BE2C (cell line): ENCODE results near the gene IER3.

Source experiments
- DNase-seq: peaks from one replicate; pipeline ENCODE4 v3.0.0-alpha.2; 2020
- H3K27me3 ChIP-seq: fragments of 250-450 bp; sonication (Bioruptor Pico); 2 replicates; pipeline ENCODE4 v1.5.1; 2020; ENCODE audit warnings: mild to moderate bottlenecking
- H3K36me3 ChIP-seq: fragments of 250-450 bp; sonication (Bioruptor Pico); 2 replicates; pipeline ENCODE4 v1.5.1; 2020; ENCODE audit warnings: mild to moderate bottlenecking
- H3K4me1 ChIP-seq: fragments of 250-450 bp; sonication (Bioruptor Pico); 2 replicates; pipeline ENCODE4 v1.5.1; 2020
- H3K4me3 ChIP-seq: 2 replicates; pipeline ENCODE4 v1.5.1; 2011; ENCODE audit warnings: low read depth, low read length
- H3K9me3 ChIP-seq: fragments of 250-450 bp; sonication (Bioruptor Pico); 2 replicates; pipeline ENCODE4 v1.5.1; 2020
- TF ChIP-seq, protein P1 (sequence below): IDR thresholded peaks from 2 replicates; pipeline ENCODE4 v1.5.1; 2012; ENCODE audit warnings: mild to moderate bottlenecking, low read depth, low read length

The IER3 gene

DNA sequence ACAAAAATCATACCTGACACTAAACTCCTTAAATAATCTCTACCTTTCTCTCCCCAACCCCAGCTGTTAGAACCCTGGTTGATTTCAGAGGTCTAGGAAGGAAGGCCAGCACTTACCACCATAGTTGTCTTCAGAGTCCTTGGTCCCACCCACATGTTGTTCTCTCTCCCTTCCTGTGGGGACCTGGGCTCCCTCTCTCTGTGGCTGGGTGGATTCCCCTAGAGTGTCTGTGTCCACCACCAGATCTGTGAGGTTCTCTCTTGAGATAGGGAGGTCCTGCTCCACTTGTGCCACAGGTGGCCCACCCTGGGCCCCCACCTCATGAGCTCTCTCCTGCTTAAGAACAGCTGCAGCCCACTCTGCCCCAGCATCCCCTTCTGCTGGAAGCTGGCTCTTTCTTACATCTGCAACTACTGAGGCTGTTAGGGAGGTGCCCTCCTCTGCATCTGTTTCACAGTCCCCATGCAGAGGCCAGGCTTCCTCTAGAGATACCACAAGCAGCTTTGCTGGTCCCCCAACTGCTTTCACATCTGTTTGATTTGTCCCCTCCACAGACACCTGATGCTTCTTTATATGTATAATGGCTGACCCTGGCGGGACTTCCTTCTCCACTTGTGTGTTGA is 32.5 kb downstream of the IER3 start:
- no peaks in the 10 kb centered on the region for H3K4me1 ChIP-seq
- TF ChIP-seq, protein P1, sequence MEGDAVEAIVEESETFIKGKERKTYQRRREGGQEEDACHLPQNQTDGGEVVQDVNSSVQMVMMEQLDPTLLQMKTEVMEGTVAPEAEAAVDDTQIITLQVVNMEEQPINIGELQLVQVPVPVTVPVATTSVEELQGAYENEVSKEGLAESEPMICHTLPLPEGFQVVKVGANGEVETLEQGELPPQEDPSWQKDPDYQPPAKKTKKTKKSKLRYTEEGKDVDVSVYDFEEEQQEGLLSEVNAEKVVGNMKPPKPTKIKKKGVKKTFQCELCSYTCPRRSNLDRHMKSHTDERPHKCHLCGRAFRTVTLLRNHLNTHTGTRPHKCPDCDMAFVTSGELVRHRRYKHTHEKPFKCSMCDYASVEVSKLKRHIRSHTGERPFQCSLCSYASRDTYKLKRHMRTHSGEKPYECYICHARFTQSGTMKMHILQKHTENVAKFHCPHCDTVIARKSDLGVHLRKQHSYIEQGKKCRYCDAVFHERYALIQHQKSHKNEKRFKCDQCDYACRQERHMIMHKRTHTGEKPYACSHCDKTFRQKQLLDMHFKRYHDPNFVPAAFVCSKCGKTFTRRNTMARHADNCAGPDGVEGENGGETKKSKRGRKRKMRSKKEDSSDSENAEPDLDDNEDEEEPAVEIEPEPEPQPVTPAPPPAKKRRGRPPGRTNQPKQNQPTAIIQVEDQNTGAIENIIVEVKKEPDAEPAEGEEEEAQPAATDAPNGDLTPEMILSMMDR, result no peak

DNA sequence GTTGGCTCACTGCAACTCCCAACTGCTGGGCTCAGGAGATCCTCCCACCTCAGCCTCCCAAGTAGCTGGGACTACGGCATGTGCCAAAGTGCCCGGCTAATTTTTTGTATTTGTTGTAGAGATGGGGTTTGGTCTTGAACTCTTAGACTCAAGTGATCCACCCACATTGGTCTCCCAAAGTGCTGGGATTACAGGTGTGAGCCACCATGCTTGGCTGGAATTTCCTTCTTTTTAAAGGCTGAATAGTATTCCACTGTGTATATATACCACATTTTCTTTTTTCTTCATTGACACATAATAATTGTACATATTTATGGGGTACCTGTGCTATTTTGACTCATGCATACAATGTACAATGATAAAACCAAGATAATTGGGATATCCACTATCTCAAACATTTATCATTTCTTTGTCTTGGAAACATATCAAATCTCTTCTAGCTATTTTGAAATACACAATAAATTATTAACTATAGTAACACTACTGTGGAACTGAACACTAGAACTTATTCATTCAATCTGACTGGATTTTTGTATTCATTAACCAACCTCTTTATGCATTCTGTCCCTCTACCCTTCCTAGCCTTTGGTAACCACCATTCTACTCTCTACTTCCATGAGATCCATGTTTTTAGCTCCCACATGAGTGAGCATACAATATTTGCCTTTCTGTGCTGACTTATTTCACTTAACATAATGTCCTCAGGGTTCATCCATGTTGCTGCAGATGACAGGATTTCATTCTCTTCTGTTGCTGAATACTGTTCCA is 35.1 kb downstream of the IER3 start:
- H3K4me1 ChIP-seq, result no peaks in the 10 kb centered on the region
- no peak overlapping the region for H3K4me3 ChIP-seq
- TF ChIP-seq, protein P1, result no peak
- no peaks in the 10 kb centered on the region for H3K9me3 ChIP-seq
- DNase-seq, result no peak
- H3K36me3 ChIP-seq, result peaks cover 57% of the 10 kb centered on the region
- no peaks in the 10 kb centered on the region for H3K27me3 ChIP-seq

More for the DNA sequence above, 32.5 kb downstream of the IER3 start:
- H3K36me3 ChIP-seq, result peaks cover 57% of the 10 kb centered on the region
- H3K4me3 ChIP-seq, result no peak overlapping the region
- H3K27me3 ChIP-seq, result no peaks in the 10 kb centered on the region
- no peaks in the 10 kb centered on the region for H3K9me3 ChIP-seq
- no peak for DNase-seq

DNA sequence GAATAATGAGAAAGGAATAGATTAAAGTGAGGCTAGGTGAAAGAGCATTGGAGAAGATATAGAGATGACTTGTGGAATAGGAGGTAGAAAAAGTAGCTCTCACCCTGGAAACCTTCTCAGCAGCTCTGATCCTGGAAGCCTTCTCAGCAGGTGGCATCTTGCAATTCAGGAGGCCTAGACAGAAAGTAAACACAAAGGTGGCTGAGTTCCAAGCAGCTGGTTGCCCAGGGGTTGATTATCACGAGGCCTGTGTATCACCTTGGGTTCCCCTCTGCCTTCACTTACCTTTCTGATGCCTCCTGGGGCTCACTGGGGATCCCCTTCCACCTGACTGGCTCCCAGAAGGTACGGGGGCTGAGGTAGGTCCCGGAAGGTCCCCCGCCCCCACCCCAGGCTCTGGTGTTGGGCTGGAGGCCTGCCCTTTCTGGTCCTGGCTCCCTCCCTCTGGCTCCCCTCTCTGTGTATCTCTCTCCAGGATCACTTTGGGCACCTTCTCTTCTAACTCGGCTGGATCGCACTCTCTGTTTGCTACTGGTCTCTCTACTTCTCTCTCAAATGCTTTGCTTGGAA is 37.0 kb downstream of the IER3 start:
- Histone ChIP-seq H3K36me3 (peaks cover 45% of the 10 kb centered on the region), H3K4me1 (no peaks in the 10 kb centered on the region), H3K9me3 (no peaks in the 10 kb centered on the region), H3K27me3 (no peaks in the 10 kb centered on the region), H3K4me3 (no peak overlapping the region)
- TF ChIP-seq, protein P1, result no peak
- no peak for DNase-seq

DNA sequence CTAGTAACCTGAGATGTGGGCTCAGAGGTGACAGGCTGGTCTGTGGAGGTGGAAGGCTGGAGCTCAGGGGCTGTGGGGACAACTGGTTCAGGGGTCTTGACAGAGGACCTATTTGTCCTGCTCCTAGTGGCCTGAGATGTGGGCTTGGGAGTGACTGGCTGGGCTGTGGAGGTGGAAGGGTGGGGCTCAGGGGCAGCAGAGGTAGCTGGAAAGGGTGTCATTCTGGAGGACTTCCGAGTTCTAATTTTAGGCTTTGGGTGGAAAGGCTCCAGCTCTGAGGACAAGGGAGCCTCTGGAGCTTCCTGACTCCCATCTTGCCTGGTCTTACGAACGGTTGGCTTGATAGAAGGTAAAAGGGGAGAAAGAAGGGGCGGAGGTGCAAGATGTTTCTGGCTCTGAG is 38.7 kb downstream of the IER3 start:
- H3K27me3 ChIP-seq, result no peaks in the 10 kb centered on the region
- H3K36me3 ChIP-seq, result peaks cover 28% of the 10 kb centered on the region
- H3K9me3 ChIP-seq, result no peaks in the 10 kb centered on the region
- no peak overlapping the region for H3K4me3 ChIP-seq
- TF ChIP-seq, protein P1, result no peak
- no peaks in the 10 kb centered on the region for H3K4me1 ChIP-seq
- no peak for DNase-seq

DNA sequence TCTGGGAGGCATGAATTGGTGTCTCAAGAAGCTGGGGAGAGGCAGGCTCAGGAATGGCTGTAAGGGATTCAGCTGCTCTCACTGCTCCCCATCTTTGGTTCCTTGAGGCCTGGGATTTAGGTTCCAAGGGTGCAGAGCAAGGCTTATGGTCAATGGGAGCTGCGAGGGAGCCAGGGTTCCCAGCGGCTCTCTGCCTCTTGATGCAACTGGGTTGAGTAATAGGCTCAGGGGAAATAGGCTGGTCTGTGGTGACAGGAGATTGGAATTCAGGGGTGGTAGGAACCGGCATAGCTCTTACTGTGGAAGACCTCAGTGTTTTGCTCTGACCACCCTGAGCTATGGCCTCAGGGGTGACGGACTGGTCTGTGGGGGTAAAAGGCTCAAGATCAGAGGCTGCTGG is 40.5 kb downstream of the IER3 start:
- Histone ChIP-seq H3K4me3 (no peak overlapping the region), H3K27me3 (no peaks in the 10 kb centered on the region), H3K4me1 (no peaks in the 10 kb centered on the region), H3K9me3 (no peaks in the 10 kb centered on the region), H3K36me3 (peaks cover 12% of the 10 kb centered on the region)
- no peak for DNase-seq
- TF ChIP-seq, protein P1, result no peak

DNA sequence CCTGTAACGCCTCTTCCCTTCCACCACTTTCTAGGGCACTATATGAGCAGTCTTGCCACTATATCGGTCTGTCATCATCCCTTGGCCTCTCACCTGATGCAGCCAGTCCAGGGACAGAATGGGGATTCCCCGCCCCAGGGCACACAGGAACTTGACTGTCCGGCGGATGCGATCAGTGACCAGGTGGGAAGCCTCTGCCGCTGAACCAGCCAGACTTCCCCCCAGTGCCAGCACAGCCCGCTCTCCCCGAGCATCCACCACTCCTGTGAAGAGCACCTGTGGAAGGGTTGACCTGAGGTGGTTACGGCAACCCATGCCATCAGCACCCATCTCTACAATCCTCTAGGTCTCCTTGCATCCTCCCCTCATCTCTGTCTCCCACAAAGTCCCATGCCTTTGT is 41.3 kb downstream of the IER3 start:
- H3K4me1 ChIP-seq, result no peaks in the 10 kb centered on the region
- no peaks in the 10 kb centered on the region for H3K9me3 ChIP-seq
- no peak for DNase-seq
- H3K27me3 ChIP-seq, result no peaks in the 10 kb centered on the region
- TF ChIP-seq, protein P1, result no peak
- H3K4me3 ChIP-seq, result no peak overlapping the region
- H3K36me3 ChIP-seq, result peaks cover 7% of the 10 kb centered on the region
